HG02884 (cell line): ENCODE results near the gene SFXN3.
"Not testable (repeated sequence)": the region's sequence is repeated elsewhere in the genome, so short reads cannot be mapped to it uniquely, and the experiment has no call there.

Source experiments
- ATAC-seq: cut with Tn5 transposase; IDR thresholded peaks from one replicate; pipeline ENCODE4 v1.9.1; 2021; ENCODE audit warnings: mild to moderate bottlenecking, moderate library complexity; ENCODE audit not compliant: unreplicated experiment

The SFXN3 gene

GRCh38 chr10:101034404-101034803, 3.4 kb downstream of the SFXN3 start:
- ATAC-seq = not testable (repeated sequence)

GRCh38 chr10:101035314-101035713, 4.3 kb downstream of the SFXN3 start:
- ATAC-seq = no peak

GRCh38 chr10:101035916-101036702, 5.1 kb downstream of the SFXN3 start:
- no peak for ATAC-seq

GRCh38 chr10:101036726-101037125, 5.7 kb downstream of the SFXN3 start:
- no peak for ATAC-seq

- ATAC-seq = no peak
Observed at GRCh38 chr10:101038484-101038883, 7.5 kb downstream of the SFXN3 start.

- no peak for ATAC-seq
Observed at GRCh38 chr10:101040061-101040460, 9.0 kb downstream of the SFXN3 start.

- no peak for ATAC-seq
Observed at GRCh38 chr10:101040851-101041250, 9.8 kb downstream of the SFXN3 start.

- ATAC-seq = no peak
Observed at GRCh38 chr10:101041252-101041761, 10.3 kb downstream of the SFXN3 start.

GRCh38 chr10:101042118-101042517, 11.1 kb downstream of the SFXN3 start:
- ATAC-seq = no peak

GRCh38 chr10:101042667-101043362, 11.8 kb downstream of the SFXN3 start:
- peak; percentile 89 for ATAC-seq

- ATAC-seq = no peak
Observed at GRCh38 chr10:101043363-101043707, 12.3 kb downstream of the SFXN3 start.

- no peak for ATAC-seq
Observed at GRCh38 chr10:101044117-101044516, 13.1 kb downstream of the SFXN3 start.

- no peak for ATAC-seq
Observed at GRCh38 chr10:101046332-101047238, 15.6 kb downstream of the SFXN3 start.

GRCh38 chr10:101047268-101047667, 16.2 kb downstream of the SFXN3 start:
- no peak for ATAC-seq

GRCh38 chr10:101047961-101048892, 17.2 kb downstream of the SFXN3 start:
- ATAC-seq = no peak

GRCh38 chr10:101050208-101051069, 19.4 kb downstream of the SFXN3 start:
- ATAC-seq = no peak

GRCh38 chr10:101052285-101052684, 21.3 kb downstream of the SFXN3 start:
- ATAC-seq = no peak

- ATAC-seq = no peak
Observed at GRCh38 chr10:101053516-101053915, 22.5 kb downstream of the SFXN3 start.

GRCh38 chr10:101054351-101054750, 23.3 kb downstream of the SFXN3 start:
- ATAC-seq = no peak
